NCI-H1105 treated with DMSO at 0.1 percent for 48 hours (cell line): ENCODE measurements around the gene POC1A.

ENCODE experiments used
- DNase-seq: peaks from one replicate; lab custom pipeline; 2025; lab: John Stamatoyannopoulos, UW

POC1A gene

DNA sequence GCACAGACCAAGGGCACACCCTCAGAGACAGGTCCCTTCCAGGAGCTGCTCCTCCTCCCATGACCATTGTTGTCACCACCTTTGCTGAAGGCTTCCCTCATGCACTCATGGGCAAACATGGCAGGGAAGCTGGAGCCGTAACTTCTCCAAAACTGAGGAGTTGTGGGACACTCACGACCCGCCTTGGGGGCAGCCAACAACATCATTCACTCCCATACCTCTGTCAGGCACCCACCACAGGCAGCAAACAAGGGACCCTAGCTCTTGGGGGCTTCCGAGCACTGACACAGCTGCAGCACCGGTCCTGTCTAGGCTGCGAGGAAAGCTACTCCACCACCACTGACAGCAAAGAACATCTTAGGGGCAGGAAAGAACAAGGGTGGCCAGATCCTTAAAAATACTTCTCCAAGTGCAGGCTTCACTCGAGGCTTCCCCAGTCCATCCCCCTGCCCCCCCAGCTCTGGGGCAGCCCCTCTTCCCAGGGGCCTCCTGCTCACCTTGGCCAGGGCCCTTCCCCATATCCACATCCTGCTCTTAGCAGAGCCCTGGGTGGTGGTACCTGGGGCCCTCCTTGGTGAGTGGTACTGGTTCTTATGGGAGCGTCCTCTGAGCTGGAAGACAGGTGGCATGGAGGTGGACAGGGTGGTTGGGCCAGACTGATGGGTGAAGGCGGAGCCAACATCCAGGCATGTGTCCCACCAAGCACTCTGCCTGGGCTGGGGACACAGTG lies 69.8 kb downstream of the POC1A start:
- no peak for DNase-seq

DNA sequence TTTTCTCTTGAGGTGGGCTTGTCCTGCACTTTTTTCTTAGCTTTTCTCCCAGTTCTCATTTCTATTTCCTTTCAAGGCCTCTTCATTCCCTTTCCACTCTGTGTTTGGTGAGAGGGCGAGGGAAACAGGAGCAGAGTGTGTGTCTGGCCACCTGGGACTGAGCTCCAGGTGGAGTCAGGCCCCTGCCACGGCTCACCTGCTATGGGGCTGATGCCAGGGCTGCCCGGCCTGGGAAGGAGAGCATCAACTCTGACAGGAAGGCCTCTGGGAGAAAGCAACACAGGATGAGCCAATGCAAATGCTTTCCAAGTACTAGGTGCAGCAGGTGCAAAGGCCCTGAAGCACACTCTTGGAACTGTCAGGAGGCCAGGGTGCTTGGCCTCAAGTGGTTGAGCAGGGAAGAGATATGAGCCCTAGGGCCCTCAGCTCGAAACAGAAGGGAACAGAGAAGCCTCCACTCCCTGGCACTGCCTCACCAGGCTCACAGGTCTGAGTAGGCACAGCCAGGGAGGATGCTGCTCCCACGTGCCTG lies 70.6 kb downstream of the POC1A start:
- DNase-seq: no peak

- no peak for DNase-seq
Observed at GRCh38 chr3:52082951-52083350, 71.3 kb downstream of the POC1A start.

DNA sequence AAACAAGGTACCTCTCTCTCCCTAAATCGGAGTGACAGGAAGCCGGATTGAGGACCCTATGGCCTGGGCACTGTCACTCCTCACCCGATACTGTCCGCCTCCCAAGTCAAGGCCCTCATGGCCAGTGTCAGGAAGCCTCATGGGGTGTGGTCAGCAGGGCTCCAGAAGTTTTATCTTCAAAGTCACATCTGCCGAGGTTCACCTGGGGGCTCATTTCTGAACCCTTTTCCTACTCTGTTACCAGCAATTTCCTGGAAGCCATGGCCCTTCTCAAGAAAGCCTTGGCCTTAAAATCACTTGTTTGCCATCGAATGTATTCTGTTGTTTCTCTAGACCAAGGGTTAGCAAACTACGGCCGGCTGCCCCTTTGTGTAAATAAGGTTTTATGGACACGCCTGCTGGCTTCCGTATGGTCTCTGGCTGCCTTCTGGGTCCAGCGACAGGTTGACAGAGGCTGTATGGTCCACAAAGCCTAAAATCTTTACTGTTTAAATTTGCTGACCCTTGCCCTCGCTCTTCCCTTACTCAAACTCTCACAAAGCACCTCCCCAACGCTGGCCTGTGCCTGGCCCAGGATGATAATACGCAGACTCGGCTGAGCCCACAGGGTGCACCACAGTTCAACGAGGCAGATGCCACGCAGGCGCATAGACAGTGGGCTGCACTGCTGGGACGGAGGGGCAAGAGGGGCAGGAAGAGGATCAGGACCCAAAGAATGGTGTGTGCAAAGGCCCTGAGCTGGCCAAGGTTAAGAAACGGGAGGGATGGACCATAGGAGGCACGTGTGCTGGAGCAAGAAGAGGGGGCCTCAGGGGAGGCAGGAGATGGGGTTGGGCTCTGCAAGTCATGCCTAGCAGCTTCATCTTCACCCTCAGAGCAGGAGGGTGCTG lies 73.1 kb downstream of the POC1A start:
- DNase-seq: no peak

- DNase-seq: no peak
Observed at GRCh38 chr3:52079958-52080357, 74.3 kb downstream of the POC1A start.

DNA sequence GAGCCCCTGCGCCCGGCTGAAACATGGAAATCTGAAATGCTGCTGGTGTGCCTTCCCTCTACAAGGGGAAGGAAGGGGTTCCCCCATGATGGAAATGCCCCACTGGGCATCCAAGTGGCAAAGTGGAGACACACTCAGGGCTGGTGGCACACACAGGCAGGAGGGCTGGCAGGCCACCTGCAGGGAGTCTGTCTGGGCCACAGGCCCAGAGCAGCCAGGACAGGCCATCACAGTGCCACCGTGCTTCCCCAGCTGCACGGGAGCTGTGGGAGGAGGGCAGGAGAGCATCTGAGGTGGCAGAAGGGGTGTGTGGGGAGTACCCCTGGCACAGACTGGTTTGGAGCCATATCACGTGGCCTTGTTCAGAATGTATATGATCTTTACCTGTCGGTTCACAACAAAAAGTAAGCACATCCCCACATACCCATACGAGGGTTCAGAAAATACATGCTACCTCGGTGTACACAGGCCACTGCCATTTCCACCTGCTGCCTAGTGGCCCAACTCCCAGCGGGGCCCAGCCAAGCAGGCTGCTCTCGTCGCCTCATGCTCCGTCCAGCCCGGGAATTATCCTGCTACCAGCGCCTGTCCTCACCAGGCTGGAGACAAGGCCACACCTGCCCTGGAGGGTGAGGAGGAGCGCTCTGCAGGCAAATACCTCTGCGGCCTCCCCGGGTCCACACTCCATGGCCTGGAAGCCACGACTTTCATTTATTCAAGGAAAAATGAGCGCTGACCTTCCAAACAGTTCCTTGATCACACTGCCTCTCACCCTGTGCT lies 75.3 kb downstream of the POC1A start:
- no peak for DNase-seq

DNA sequence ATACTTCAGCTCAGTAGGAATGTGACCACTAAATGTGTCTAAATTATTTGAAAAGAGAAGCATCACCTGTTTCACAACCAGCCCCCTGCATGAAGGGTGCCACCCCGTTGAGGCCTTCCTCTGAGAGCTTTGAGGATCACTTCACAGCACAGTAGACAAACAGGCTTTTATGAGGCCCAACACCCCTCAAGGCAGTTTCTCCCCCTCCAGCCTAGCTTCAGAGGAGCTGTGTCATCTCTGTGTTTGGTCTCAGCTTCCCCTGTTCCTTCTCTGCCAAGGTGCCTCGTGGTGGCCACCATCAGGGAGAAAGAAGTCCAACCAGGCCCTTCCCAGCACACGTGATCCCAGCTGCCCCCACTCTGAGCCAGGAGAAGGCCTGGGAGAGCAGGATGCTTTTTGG lies 76.3 kb downstream of the POC1A start:
- DNase-seq: no peak

GRCh38 chr3:52076896-52077780 lies 77.1 kb downstream of the POC1A start:
- no peak for DNase-seq

DNA sequence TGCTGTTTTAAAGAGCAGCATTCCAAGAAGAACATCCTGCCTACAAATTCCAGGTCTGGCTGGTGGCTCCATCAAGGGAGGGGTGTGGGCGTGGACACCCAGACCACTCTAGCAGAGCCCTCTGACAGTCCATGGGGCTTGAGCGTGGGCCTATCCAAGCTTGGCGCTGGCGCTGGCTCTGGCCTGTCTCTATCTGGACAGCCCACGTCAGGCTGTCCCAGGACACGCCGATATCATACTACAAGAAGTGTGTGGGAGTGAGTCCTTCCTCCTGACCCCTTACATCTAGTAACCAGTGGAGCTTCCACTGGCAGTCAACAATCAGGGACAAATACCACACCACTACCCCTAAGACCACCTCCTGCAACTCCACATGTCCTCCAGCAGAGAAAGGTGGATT lies 80.7 kb downstream of the POC1A start:
- no peak for DNase-seq

- DNase-seq: no peak
Observed at GRCh38 chr3:52072471-52072870, 81.8 kb downstream of the POC1A start.

GRCh38 chr3:52072020-52072419 lies 82.2 kb downstream of the POC1A start:
- DNase-seq: no peak

DNA sequence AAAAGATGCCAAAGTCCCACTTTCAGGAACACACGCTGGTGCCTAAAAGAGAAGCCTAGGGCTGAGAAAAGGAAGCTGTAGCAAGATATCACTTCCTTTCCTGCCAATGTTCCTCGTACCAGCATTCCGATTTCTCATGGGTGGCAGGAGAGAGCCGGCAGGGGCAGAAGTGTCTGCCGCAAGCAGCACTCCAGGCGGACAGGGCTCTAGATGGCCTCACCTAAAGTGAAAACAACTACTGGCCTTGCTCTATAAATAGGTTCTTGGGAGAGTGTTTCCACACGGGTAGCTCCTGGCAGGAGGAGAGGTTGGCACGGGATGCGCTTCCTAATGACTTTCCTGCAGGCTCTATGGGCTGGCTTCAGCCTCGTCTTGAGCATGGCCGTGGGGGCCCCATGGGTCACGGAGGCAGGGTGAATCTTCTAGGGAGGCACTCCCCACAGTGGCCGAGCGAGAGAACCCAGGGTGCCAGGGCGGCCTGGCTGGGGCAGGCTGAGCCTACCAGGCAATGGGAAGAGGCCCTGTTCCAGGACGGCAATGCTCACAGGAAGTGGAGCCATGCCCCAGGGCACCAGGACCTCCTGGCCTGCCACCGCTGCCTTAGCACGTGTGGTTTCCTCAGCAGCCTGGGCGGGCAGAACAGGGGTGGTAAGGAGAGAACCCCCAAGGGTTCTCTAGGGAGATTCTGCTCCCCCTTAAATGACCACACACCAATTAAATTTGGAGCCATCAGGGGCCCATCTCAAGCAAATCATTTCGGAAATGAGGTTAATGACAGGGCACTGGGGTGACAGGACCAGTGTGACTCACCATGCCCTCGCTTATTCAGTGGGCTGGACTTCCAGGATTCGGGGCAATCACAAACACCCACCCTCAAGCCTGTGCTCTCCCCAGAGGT lies 83.2 kb downstream of the POC1A start:
- no peak for DNase-seq

GRCh38 chr3:52069855-52070254 lies 84.4 kb downstream of the POC1A start:
- DNase-seq: no peak

- no peak for DNase-seq
Observed at GRCh38 chr3:52069135-52069534, 85.1 kb downstream of the POC1A start.

GRCh38 chr3:52068730-52069129 lies 85.5 kb downstream of the POC1A start:
- DNase-seq: no peak

- DNase-seq: no peak
Observed at GRCh38 chr3:52068055-52068571, 86.1 kb downstream of the POC1A start.

GRCh38 chr3:52067526-52067925 lies 86.7 kb downstream of the POC1A start:
- DNase-seq: no peak

DNA sequence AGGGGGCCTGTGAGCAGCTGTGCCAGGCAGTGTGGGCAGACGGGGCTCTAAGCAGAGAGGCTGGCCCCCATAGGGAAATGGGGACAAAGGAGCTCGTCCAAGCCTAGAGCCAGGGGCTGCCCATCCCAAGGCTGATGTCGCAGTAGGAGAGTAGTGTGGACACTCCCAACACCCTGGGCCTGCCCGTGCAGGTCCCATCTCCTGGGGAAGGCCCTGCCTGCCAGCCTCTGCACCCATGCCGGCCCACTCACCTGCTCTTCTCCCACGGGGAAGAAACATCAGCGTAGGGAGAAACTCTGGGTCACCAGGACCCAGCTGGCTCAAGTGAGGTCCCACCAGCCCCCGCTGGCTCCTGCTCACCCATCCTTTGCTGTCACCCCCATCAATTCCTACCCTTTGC lies 87.2 kb downstream of the POC1A start:
- no peak for DNase-seq

- DNase-seq: peak; percentile 48
Observed at GRCh38 chr3:52065264-52065756, 88.9 kb downstream of the POC1A start.

GRCh38 chr3:52064561-52064960 lies 89.7 kb downstream of the POC1A start:
- no peak for DNase-seq
